Measurements from ENCODE around the gene RFNG. TPM values are rescaled to one million over a fixed set of nuclear protein-coding genes. Genes with fewer than 3 reads are reported as not detected.

RFNG gene
- total and polyA plus RNA-seq, 12 donors = 21.2 to 78.0 (median 47.4) TPM

- no peaks in the 10 kb centered on the region for H3K36me3 ChIP-seq (replicated peaks in 1 of 2)
- intact Hi-C loops (cut with DNase I) = no loop called here
- TF ChIP-seq POLR2A (IDR thresholded peaks at IDR 0.05) = no peak
- TF ChIP-seq, protein P1, sequence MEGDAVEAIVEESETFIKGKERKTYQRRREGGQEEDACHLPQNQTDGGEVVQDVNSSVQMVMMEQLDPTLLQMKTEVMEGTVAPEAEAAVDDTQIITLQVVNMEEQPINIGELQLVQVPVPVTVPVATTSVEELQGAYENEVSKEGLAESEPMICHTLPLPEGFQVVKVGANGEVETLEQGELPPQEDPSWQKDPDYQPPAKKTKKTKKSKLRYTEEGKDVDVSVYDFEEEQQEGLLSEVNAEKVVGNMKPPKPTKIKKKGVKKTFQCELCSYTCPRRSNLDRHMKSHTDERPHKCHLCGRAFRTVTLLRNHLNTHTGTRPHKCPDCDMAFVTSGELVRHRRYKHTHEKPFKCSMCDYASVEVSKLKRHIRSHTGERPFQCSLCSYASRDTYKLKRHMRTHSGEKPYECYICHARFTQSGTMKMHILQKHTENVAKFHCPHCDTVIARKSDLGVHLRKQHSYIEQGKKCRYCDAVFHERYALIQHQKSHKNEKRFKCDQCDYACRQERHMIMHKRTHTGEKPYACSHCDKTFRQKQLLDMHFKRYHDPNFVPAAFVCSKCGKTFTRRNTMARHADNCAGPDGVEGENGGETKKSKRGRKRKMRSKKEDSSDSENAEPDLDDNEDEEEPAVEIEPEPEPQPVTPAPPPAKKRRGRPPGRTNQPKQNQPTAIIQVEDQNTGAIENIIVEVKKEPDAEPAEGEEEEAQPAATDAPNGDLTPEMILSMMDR (IDR thresholded peaks at IDR 0.05) = no peak
- WGBS, 4 donors = 89 to 93% (median 91%) methylated on average over 18 to 26 of the region's 26 CpGs
- no peak overlapping the region for H3K27ac ChIP-seq
- H3K9me3 ChIP-seq (replicated peaks in 1 of 3) = no peaks in the 10 kb centered on the region
- DNase-seq = no peak
- H3K4me1 ChIP-seq (replicated peaks in 1 of 2) = peaks cover 2 to 9% of the 10 kb centered on the region in 2 donors
- H3K27me3 ChIP-seq = no peaks in the 10 kb centered on the region
- H3K4me3 ChIP-seq = no peak overlapping the region
Observed at GRCh38 chr17:82008258-82008940, 43.2 kb downstream of the RFNG start.

GRCh38 chr17:82007495-82008257 lies 43.9 kb downstream of the RFNG start:
- Histone ChIP-seq H3K4me1 (replicated peaks in 1 of 2) (peaks cover 4 to 12% of the 10 kb centered on the region in 2 donors), H3K9me3 (replicated peaks in 1 of 3) (no peaks in the 10 kb centered on the region), H3K27ac (no peak overlapping the region), H3K27me3 (no peaks in the 10 kb centered on the region), H3K36me3 (replicated peaks in 1 of 2) (no peaks in the 10 kb centered on the region), H3K4me3 (no peak overlapping the region)
- intact Hi-C loops (cut with DNase I) = no loop called here
- TF ChIP-seq, protein P1 (IDR thresholded peaks at IDR 0.05) = no peak
- no peak for TF ChIP-seq POLR2A (IDR thresholded peaks at IDR 0.05)
- WGBS, 4 donors = 89 to 91% (median 90%) methylated on average over 23 to 30 of the region's 30 CpGs
- DNase-seq = no peak

DNA sequence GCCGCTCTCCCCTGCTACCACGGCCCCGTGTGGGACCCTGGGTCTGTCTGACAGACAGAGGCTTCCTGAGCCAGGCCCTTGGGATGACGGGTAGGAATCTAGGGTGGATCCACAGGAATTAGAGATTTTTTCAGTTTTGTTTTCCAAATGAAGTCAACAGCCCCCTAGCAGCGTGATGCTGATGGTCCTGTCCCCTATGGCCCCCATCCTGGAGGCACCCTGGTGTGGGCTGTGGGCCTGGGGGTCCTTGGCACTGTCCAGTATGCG lies 44.5 kb downstream of the RFNG start:
- H3K36me3 ChIP-seq (replicated peaks in 1 of 2) = no peaks in the 10 kb centered on the region
- intact Hi-C loops (cut with DNase I) = no loop called here
- TF ChIP-seq, protein P1 (IDR thresholded peaks at IDR 0.05) = no peak
- no peak for TF ChIP-seq POLR2A (IDR thresholded peaks at IDR 0.05)
- peaks cover 4 to 12% of the 10 kb centered on the region in 2 donors for H3K4me1 ChIP-seq (replicated peaks in 1 of 2)
- H3K27me3 ChIP-seq = no peaks in the 10 kb centered on the region
- WGBS, 4 donors = 89 to 96% (median 93%) methylated on average over 4 to 6 of the region's 6 CpGs
- no peak overlapping the region for H3K4me3 ChIP-seq
- H3K9me3 ChIP-seq (replicated peaks in 1 of 3) = no peaks in the 10 kb centered on the region
- H3K27ac ChIP-seq = no peak overlapping the region
- DNase-seq = no peak

DNA sequence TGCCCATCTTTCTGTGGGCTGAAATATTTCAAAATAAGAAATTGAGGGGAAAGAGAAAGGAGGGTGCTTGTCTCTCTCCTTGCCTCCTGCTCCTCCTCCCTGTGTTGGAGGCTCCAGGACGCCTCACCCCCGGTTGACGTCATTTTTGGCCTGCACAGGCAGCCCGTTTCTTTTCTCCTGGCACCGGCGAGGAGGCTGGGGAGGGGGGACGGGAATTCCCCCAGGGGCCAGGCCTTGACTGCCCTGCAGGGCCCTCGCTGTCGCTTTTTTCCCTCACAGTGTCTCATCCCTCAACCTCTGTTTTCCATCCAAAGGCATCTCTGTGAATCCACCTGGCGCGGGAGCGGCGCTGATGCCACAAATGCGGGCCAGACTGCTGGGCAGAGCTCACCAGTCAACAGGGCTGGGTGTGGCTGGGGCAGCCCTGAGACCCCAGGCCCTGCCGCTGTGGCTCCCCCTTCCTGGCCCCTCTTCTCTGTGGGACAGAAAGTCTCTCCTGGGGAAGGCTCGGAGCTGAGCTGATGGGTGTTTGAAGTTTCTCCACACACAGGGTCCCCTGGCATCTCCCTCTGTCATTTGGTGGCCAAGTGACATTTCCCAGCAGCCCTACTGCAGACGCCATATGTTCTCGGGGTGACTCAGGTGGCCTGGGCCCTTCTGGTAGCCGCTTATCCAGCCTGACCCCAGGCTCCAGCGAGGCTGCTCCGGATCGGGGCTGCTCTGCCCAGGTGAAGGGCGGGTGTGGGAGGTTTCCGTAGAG lies 45.0 kb downstream of the RFNG start:
- WGBS, 4 donors = 61 to 84% (median 76%) methylated on average over 16 to 24 of the region's 24 CpGs
- Histone ChIP-seq H3K4me3 (no peak overlapping the region), H3K36me3 (replicated peaks in 1 of 2) (no peaks in the 10 kb centered on the region), H3K9me3 (replicated peaks in 1 of 3) (no peaks in the 10 kb centered on the region), H3K27ac (no peak overlapping the region), H3K27me3 (no peaks in the 10 kb centered on the region), H3K4me1 (replicated peaks in 1 of 2) (peaks cover 4 to 12% of the 10 kb centered on the region in 2 donors)
- peak in 4 of 7 donors; percentile 44 to 76 (median 61) for DNase-seq
- no peak for TF ChIP-seq POLR2A (IDR thresholded peaks at IDR 0.05)
- TF ChIP-seq, protein P1 (IDR thresholded peaks at IDR 0.05) = no peak
- intact Hi-C loops (cut with DNase I) = no loop called here

Measured in adrenal gland (tissue), 12 donors.